GM04503 (cell line): ENCODE measurements around the gene CUEDC1.
"Not testable (repeated sequence)": the region's sequence is repeated elsewhere in the genome, so short reads cannot be mapped to it uniquely, and the experiment has no call there.

ENCODE experiments used
- DNase-seq: peaks from one replicate; pipeline ENCODE4 v3.0.0-alpha.2; 2012; ENCODE audit warnings: low read depth

CUEDC1 gene

DNA sequence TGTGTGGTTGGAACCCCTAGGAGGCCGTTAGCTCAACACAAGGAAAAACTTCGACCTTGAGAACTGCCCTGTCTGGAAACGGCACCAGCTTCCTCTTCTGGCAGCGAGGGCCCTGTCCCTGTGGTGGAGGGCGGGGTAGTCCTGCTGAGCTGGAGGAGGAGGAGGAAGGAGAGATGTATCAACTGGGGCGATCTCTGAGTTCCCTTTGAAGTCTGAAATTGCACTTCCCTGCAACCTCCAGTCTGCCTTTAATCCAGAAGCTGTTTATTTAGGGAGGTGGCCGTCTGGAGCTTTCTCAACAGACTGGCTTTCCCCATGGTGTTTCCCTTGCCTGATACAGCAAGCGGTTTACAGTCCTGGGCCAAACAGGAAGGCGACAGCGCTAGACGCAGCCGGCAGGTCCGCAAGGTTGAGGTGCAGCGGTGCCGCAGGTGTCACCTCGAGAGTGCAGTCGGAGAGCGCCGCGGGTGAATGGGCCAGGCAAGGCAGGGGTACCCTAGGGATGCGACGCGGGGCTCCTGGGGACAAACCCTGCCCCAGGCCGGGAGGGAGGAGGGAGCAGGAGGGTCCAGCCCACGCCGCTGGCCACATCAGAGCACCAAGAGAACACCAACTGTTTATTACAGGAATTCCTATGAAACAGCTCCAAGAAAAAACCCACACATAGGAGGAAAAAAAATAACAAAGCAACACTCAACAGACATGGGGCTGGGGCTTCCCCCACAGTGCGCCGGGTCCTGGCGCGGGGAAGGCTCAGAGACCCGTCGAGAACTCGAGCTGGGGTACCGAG lies 94.0 kb downstream of the CUEDC1 start:
- no peak for DNase-seq

DNA sequence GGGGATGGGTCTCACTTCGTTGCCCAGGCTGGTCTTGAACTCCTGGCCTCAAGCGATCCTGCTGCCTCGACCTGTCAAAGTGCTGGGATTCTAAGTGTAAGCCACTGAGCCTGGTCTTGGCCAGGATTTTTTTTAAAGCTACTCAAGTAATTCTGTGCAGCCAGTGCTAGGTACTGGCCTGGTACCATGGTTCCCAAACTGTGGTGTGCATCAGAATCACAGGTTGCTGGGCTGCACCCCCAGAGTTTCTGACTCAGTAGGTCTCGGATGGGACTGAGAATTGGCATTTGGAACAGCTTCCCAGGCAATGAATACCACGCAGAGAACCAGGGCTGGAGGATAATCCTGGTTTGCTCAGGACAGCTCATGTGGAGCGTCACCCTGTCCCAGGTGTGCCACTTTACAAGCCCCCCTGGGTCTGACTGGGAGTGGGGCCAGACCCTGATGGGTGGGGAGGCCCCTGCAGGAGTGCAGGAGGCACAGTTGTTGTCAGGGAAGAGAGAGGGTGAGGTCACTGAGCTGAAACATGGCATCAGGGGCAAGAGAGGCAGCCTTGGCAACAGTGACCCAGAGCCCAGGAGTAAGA lies 94.7 kb downstream of the CUEDC1 start:
- no peak for DNase-seq

DNA sequence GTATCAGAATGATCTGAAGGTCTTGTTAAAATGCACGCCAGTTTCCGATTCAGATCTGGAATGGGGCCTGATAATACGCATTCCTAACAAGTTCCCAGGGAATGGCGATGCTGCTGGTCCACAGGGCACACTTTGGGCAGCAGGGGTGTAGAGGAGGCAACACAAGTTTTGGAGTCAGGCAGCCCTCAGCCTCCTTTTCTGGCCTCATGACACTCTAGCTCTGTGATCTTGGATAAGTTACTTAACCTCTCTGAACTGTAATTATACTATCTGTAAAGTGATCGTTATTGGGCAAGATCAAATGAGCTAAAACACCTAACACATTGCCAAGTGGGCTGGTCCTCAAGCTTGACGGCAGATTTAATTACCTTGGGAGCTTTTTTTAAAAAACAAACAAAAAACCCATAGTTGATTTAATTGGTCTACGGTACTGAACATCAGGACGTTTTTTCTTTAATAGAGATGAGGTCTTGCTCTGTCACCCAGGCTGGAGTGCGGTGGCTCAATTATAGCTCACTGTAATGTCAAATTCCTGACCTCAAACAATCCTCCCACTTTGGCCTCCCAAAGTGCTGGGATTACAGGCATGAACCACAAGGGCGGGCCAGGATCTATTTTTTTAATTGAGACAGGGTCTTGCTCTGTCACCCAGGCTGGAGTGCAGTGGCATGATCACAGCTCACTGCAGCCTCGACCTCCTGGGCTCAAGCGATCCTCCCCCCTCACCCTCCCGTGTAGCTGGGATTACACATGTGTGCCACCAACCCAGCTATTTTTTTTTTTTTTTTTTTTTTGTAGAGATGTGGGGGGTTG lies 95.4 kb downstream of the CUEDC1 start:
- DNase-seq: no peak

DNA sequence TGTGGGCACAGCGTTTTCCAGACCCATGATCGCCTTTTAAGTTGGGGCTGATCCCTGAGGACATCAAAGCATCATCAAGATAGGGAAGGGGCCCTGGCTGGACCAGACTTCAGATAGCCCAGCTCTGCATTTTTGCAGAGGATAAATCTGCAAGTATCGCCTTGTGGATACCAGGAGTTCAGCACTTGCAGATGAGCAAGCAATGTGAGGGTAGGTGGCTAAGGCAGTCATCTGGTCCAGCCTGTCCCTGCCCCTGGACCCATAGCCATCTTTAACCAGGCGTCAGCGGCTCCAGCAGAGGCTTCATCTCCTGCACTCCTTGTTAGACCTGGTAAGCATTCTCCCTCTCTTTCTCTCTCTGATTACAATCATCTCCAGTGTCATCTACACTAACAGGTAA lies 96.4 kb downstream of the CUEDC1 start:
- no peak for DNase-seq

DNA sequence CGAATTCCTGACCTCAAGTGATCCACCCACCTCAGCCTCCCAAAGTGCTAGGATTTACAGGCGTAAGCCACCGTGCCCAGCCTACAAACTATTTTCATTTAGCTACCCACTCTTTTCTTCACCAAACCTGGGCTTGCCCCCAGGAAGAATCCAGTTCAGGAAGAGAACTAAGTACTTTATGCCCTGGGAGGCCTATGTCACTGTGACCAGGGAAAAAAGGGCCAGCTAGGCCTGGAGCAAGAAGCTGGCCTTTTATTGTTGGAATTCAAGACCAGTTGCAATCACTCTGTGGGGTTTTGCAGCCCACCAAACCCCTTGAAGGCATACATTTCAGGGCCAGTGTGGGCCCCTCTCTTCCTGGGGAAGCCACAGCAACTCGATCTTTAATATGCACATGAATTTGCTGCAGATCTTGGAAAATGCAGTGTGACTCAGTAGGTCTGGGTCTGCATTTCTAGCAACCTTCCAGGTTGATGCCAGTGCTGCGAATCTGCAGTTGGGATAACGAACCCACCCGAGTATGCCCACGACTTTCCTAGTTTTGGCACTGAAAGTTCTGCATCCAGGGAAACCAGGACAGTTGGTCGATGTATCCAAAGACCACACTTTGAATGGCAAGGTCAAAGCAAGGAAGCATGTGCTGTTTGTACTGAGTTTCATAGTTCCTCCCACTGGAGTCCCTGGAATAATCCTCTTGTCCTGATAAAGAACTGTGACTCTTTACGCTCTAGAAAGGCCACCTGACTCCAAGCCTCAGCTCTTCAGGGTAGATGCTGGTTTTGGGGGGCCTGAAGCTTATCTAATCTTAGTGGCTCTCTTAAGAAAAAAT lies 98.2 kb downstream of the CUEDC1 start:
- DNase-seq: no peak

DNA sequence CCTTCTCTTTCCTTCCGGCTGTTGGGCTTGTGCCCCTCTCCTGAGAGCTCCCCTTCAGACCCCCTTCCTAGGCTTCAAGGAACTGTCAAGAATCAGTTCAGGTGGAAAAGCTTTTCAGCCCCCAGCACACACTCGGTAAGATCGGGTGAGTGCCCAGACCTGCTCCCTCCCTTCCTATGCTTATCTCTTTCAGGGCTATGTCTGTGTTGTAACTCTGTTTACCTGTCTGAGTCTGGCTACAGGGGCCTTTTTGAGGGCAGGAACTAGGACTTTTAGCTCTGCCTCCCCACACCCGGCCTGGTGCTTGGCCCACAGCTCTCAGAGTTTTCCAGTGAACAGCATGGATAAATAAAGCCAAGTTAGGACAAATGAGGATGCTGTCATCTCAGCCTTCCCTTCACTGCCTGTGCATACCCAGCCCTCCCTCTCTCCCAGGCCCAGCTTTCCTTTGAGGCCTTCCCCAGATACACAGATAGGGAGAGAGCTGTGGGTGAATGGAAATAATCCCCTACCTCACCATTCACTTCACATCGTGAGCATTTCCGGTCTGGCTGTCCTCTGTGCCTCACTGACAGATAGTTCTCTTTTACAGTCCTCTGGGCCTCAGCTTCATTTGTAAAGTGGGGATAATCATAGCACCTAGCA lies 99.7 kb downstream of the CUEDC1 start:
- no peak for DNase-seq

DNA sequence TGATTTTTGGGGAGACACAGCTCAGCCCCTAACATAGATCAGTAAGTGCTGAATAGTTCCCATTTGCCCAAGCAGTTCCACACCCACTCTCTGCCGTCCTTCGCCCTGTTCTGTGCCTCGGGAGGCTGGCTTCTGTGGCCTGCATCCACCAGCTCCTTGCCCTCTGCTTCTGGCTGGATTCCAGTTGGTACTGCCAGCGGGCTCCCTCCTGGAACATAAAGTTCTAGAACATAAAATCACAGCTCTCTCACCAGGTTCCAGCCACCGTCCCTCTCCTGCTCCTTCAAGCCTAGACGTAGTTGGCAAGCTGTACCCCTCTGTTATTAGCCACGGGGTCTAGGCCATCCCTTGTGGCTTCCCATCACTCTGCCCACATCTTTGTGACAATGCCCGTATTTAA lies 101.5 kb downstream of the CUEDC1 start:
- DNase-seq: no peak

DNA sequence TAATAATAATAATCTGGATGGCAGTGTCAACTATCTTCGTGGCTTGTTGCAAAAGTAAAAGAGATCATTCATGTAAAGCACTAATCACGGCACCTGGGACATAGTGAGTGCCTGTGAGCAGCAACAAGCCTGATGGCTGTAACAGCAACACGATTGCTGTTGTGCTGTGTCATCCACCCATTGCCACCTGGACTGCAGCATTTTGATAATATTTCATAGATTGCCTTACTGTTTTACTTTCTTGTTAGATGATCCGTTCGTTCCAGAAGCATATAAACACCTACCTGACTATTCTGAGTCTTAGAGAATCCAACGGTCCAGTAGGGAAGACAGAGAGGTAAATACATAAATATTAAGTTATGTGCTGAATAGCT lies 102.3 kb downstream of the CUEDC1 start:
- no peak for DNase-seq

DNA sequence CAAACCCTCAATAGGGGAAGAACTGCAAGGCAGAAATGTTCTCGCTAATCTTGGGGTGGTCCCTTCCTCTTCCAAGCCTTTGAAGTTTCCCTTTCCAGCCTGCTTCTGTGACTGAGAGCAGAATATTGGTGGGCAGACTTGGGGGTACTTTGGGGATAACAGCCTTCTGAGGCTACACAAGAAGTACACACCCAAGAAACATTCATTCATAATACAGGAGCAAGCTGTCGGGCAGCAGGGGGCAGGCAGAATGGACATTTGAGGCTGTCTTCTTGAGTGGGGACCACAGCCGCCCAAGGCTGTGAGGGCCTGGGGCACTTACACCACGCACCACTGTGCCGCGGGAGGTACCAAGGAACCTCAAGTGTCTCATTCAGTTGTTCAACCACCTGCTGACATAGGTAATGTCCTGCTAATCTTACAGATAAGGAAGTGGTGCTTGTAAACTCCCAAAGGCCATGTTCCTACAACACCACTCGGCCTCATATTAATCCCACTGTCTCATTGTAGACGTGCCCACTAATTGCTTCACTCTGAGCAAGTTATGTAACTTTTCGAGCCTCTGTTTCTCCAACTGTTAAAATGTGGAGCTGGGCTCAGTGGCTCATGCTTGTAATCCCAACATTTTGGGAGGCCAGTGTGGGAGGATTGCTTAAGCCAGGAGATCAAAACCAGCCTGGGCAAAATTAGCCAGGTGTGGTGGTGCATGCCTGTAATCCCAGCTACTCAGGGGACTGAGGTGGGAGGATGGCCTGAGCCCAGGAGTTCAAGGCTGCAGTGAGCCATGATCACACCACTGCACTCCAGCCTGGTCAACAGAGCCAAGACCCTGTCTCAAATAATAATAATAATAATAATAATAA lies 102.9 kb downstream of the CUEDC1 start:
- DNase-seq: no peak

DNA sequence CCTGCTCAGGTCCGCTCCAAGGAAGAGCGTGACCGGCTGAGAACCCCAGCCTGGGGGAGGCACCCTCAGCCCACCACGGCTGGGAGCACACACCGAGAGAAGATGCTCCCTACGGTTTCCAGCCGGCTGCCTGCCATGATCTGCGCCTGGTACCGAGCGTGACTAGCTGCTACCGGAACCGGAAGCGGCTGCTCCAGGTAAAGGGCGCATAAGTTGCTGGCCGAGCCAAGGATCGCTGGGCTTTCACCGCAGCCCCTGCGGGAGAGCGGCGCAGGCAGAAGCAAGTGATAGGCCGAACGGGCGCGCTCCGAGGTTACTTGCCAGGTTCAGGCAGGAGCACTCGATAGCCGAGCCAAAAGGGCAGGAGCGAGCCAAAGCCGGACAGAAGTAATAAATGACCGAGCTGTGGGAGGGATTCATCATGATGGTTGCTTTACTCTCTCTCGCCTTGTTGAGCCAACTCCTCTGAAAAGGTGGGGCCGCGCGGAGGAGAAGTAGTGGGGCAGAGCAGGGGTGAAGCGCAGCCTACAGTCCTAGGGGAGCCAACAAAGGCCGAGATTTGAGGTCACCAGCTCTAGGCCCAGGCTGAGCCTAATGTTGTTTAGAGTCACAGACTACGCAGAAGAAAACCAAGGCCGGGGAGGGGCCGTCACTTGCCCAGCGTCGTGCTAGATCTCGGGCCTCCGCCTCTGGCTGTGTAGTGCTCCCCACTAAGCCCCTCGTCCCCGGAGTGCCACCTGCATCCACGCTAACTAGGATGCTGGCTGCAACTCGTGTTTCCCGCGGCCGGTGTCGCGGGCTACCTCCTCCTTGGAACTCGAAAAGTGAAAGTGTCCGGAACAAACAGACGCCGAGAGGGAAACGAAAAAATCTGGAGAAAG lies 105.1 kb downstream of the CUEDC1 start, which contains the start of gene MRPS23:
Gene MRPS23, minus strand, starts transcription at position 171 of the 881 bp plus-strand sequence. Its CDS starts 34 bp downstream, at position 137.
- peak; percentile 94 for DNase-seq

DNA sequence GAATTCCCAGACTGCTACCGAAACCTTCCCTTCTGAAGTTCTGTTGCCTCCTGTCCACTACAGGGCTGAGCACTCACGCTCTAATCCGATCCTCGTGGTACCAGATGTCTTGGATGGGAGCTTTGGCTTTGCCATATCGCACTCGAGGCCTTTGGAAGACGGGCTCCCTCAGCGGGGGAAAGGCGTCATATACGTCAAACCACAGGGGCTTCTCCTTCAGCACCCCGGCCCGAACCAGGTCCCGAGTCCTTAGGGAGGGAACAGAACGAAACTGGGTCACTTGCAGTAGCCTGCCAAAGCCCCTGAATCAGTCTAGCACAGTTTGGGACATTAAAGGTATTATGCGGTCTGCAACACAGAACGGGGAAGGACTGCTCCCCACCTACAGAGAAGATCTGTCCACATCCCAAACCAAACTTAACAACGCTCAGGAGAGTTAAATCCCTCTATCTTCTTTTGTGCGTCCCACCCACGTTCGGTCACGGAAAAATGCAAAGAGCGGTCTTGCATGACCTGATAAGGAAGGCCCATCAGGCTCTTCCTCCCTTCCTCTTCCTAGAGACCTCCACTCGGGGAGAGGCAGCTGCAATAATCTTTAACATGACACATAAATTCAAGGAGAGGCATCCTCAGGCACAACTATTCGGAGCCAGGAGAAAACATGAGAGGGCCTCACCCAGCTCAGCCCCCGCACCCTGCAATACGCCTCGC lies 105.9 kb downstream of the CUEDC1 start:
- no peak for DNase-seq

DNA sequence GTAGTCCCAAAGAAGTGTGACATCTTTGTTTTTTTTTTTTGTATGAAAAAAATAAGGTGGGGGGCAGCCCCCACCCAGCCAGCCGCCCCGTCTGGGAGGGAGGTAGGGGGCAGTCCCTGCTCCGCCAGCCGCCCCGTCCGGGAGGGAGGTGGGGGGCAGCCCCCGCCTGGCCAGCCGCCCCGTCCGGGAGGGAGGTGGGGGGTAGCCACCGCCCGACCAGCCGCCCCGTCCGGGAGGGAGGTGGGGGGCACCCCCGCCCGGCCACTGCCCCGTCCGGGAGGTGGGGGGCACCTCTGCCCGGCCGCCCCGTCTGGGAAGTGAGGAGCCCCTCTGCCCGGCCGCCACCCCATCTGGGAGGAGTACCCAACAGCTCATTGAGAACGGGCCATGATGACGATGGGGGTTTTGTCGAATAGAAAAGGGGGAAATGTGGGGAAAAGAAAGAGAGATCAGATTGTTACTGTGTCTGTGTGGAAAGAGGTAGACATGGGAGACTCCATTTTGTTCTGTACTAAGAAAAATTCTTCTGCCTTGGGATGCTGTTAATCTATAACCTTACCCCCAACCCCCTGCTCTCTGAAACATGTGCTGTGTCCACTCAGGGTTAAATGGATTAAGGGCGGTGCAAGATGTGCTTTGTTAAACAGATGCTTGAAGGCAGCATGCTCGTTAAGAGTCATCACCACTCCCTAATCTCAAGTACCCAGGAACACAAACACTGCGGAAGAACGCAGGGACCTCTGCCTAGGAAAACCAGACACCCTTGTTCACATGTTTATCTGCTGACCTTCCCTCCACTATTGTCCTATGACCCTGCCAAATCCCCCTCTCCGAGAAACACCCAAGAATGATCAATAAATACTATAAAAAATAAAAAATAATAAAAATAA lies 108.9 kb downstream of the CUEDC1 start:
- DNase-seq: not testable (repeated sequence)

DNA sequence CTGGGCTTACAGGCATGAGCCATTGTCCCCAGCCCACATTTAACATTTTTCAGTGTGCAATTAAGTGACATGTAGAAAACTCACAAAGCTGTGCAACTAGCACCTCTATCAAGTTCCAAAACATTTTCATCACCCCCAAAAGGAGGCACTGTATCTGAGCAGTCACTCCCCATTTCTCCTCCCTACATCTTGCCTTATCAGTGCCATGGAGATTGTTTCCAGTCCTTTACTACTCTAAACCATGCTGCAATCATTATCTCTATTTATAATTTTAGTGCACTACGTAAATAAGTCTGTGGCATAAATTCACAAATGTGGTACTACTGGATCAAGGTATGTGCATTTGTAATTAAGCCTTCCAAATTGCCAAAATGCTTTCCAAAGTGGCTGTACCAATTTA lies 112.9 kb downstream of the CUEDC1 start:
- no peak for DNase-seq

DNA sequence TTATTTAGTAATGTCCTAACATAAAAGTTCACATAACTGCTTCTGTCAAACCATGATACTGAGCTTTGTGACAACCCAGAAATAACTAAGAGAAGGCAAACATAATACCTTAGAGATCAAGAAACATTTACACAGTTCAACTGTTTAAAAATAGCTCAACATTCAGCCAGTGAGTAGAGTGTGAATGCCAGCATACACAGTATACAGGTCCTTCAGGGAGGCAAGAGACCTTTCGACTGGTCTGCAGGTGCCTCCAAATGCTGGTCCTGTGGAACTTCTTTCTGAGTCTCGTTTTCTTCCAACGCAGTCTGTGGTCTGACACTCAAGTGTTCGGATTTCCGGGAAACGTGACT lies 115.7 kb downstream of the CUEDC1 start:
- DNase-seq: no peak

DNA sequence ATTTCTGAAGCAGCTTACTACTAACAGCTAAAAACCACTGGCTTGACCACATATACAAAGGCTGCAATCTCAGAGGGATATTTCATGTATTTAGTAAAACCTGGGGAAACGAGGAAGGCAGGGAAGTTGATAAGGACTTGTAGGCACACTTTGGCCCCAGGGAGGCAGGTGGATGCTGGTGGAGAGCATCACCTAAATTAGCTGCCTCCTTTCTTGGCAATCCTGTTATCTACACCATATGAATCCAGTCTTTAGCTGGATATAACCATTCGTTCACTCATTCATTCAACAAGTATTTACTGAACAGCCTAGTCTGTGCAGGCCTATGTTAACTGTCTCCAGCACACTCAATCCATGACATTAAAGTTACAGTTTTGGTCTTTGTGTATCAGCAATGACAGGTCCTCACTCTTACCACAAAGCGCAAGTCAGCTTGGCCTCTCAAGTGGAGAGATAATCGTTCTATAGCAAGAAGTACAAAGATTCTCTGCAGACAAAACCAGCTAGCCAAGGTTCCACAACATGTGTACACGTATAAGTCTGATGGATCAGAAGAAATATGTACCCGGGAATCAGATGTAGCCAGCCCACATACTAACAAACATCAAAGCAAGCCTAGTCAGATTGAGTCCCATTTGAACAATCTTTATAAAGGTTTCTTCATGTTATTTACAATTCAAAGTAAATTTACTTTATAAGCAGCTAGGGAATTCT lies 116.2 kb downstream of the CUEDC1 start:
- no peak for DNase-seq

DNA sequence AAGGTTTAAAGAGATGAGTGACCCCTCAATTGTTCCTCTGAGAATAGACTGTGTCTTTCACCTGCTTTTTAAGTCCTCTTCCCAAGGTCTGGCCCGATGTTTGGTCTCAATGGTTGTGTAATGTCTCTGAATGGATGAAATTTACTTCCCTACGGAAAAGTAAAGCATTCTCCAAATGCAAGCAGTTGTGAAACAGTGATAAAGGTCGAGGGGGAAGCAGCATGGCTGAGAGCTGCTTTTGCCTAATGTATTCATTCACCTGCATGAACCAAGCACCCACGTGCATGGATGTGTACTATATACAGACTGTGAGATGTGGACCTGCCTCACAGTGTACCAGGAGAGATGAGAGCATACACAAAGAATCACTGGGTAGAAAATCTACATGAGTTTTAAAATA lies 116.8 kb downstream of the CUEDC1 start:
- no peak for DNase-seq

DNA sequence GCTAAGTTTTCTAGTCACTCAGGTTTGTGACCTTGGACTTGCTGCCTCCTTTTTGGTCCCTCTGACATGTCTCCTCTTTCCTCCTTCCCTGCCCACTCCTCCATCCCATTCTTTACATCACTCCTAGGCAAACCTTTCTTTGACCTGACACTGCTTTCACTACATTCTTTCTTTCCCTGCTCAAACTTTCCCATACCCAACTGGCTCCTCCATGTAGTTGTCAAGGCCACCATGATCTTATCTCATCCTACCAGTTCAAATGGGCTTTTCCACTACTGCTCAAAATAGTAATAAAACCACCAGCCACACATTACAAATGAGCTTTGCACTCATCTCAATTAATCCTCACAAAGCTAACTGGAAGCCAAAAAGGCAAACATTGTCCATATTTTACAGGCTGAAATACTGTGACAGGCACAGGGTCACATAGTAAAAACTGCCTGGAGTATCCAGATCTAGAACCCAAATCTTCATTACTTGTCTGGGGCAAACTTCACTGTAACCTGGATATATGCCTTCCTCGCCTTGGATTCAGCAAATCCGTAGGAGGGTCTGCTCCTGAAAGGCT lies 119.8 kb downstream of the CUEDC1 start:
- DNase-seq: no peak
